HG03196 (cell line): ENCODE data around the gene ABCA1.
A peak's percentile ranks its signal among the peaks of the same experiment; 100 is the strongest.

ENCODE experiments used
- ATAC-seq: cut with Tn5 transposase; IDR thresholded peaks from one replicate; pipeline ENCODE4 v1.9.1; 2021; ENCODE audit not compliant: unreplicated experiment

Gene ABCA1

DNA sequence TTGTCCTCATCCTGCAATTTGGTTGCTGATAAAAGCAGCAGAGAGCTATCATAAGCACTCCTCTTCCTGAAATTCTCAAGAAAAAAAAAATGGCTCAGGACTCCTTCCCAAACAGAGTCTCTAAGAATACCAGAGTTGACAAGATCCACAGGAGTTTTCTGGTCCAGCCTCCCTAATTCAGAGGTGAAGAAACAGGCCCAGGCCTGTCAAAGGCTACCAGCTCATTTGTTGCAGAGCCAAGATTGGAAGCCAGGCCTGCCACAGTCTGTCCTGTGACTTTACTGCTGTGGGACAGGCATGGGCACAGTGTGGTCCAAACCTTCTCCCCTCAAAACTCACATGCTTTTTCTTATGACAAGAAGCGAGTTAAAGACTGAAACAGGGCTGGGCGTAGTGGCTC is 122.5 kb downstream of the ABCA1 start:
- no peak for ATAC-seq

DNA sequence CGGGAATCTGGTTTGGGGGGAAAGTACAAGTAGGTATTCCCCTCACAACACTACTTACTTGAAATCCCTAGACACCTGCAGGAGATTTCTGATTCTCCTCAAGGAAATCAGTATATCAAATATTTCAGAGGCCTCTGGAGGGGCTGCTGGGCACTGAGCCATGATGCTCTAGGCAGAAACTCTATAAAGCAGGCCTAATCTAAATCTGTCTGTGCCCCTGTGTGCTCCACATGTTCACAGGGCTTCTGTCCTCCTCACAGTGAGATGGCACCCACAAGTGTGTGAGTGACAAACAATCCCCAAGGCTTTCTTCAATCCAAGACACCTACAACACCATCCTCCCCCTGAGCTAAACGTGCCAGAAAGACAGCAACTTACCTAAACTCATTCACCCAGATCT is 125.0 kb downstream of the ABCA1 start:
- ATAC-seq, result no peak

DNA sequence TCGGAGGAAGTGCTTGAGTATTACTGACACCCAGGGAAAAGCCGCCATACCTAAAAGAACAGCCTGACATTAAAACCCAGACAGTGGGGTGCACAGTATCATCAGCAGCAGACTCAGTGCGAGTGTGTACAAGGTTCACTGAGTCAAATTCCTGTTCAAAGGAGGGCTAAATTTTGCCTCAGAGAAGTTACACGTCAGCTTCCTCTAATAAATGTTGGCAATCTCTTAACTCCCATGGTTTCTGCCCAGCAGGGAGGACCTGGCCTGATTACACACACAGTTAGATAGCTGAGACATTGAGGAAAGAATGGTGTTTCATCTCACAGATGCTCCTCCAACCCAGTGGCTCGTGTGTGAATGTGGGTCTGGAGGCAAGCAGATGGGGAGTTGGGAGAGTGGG is 125.8 kb downstream of the ABCA1 start:
- no peak for ATAC-seq

DNA sequence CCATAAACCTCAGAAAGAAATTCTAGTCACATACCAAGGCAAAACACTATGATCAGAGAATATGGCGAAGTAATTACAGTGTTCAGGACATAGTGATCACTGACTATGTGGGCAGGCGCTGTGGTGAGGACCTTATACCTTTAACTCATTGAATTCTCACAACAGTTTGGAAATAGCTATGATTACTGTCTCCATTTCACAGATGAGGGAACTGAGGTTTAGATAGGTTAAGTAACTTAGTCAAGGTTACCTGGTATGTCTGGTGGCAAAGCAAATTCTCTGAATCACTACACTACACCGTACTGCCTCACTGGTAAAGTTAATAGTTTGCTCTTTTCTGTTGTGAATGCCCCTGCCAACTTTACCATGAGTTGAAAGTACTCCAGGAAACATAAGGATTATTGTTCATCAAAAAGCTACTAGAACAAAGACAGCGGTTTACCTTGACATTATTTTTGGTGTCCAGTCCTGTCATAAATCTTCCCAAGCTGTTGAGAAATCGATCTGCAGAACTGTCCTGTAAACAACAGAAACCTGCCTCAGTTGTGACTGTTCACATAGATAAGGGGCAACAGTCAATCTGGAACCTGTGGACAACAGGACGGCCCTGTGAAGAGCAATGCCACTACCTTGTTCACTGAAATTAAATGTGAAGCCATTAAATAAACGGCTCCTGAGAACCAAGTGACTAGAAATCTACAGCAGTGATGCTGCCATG is 127.7 kb downstream of the ABCA1 start:
- no peak for ATAC-seq

DNA sequence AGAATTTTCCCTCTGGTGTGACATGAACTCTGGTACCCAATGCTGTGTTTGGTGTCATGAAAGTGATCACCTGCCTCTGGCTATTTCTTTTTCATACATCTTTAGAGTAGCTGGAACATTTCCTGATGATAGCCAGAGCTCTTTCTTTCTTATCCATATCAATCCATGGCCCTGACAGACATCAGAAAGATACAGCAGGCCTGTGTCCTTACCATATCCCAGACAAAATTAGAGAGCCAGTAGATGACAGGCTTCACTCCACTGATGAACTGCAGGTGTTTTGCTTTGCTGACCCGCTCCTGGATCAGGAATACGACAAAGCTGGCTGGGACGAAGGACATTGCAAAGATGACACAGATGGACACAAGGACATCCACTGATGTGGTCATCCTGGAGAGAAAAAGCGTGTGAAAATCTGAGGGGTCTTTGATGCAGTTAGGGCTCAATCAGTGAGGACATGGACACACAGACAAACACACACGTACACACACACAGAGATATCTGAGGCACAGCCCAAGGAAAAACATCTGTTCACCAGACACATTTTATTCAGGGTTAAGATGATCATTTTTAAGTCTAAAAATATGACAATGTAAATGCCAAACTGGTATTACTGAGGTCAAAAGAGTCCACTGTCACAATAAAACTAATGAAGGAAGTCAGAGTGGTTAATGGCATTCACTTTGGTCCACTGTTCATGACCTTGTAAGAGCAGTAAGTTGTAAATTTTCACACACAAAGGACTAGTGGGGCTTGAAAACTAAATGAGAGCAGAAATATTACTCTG is 129.6 kb downstream of the ABCA1 start:
- ATAC-seq, result no peak

DNA sequence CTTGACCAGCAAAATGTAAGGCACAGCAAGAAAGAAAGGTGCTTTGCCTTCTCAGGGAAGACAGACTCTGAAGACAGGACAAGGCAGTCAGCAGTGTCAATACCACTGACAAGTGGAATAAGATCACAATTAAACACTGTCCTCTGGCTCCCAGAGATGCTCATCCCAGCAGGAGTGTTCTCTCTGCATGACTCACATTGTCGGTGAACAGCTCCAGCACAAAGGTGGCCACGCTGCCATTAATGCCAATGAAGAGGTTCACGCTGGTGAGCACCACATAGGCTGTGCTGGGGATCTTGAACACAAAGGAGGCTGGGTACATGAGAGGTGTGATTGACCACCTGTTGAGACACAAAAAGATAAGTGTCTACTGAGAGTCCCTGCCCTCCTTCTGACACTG is 132.1 kb downstream of the ABCA1 start:
- ATAC-seq, result no peak

DNA sequence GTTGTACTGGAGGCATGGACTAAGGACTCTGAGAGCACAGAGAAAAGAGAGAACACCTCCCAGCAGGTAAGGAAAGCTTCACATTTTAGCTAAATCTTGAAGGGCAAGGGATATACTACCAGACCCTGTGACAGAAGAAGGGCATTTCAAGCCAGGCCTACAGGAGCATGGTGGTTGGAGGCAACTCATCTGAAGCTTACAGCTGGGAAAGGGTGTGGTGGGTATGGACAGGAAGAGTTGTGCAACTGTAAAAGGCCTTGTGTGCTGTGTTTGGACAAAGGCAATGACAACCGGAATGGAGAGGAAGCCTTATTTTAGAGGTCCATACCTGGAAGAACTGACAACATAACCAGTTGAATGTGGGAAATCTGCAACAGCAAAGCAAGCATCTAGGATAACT is 132.9 kb downstream of the ABCA1 start:
- ATAC-seq, result no peak

DNA sequence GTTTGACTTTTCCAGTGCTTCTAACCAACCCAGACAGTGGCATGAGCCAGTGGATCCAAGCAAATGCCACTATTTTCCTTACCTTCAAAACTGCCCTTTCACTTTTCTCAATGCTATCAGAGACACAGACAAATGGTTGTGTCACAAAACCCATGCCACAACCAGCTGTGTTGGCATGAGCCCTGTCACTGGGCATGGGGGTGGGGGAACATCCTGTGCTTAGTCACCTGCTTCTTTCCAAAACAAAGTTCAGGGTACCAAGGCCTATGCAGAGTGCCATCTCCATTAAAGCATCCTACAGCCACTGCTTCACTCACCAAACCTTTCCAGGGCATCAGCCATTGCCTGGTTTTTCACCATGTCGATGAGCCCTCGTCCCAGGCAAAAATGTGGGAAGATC is 133.9 kb downstream of the ABCA1 start:
- ATAC-seq, result no peak

DNA sequence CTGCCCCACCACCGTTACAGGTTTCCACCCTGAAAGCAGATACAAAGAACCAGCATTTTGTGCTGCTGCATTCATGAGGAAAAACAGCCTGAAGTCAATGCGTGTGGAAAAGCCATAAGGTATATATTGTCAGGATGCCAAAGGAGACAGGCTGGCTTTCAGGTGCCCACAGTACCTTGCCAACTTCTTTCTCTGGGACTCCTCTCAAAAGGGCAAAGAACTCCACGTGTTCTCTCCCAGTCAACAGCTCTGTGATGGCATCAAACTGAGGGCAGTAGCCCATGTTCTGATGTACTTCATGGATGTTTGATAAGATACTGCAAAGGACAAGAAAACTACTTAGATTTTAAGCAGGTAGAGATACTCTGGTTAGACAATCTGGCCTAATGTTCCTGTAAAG is 139.7 kb downstream of the ABCA1 start:
- no peak for ATAC-seq

DNA sequence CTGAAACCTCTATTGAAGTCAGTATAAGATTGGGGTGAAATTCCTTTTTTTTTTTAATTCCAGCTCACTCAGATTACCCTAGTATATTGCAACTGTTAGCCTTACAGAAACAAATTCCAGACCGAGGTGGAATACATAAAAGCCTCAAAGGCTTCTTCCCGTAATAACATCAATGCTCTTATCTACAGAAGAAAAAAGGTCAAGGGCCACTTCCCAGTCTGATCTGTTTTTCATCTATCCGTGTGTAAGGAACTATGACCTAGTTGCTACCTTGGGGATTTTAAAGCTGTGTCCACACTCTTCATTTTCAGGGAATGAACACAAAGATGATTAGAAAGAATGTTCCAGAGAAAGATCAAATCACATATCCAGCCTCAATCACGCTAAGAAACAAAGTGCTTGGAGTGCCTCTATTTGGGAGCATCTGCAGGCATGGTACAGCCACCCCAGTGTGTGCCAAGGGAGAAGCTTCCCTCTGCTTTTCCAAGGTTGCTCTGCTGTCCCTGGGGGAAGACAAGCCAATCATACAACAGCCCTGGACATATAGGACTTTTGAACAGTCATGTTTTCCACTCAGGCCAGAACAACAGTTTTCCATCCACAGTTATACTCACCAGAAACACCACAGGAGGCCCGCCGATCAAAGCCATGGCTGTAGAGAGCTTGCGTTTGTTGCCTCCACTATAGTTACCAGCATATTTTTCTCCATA is 140.5 kb downstream of the ABCA1 start:
- no peak for ATAC-seq

DNA sequence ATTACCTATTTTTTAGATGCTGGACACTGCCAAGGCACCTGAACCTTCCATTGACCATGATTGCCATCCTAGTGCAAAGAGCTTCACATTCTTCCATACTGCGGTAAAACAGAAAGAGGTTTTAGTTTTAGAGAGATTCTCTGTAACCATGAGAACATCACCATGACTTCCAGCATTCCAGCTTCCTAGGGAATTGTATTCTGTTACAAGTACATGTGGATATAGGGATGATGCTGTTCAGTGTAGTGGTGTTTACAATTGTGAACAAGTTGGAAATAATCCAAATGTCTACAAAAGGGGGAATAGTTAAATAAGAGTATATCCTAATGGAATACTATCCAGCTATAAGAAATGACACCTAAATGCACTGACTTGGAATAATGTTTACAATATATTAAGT is 141.7 kb downstream of the ABCA1 start:
- ATAC-seq, result no peak

DNA sequence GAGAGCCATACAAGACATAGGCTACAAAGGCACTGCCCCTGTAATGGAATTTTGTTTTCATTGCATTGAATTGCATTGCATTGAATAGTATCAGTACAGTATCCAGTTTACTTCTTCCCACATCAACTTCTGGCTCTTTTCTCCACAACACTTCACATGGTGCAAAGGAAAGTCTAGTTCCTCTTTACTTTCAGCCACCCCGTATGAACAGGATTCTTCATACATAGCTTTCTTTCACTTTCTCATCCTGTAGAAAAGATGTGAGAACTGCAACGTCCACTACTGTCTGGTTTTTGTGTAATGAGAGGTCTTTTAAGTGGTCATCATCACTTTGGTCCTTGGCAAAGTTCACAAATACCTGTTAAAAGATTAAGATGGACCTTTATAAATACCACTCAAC is 143.9 kb downstream of the ABCA1 start:
- ATAC-seq, result peak; percentile 64

DNA sequence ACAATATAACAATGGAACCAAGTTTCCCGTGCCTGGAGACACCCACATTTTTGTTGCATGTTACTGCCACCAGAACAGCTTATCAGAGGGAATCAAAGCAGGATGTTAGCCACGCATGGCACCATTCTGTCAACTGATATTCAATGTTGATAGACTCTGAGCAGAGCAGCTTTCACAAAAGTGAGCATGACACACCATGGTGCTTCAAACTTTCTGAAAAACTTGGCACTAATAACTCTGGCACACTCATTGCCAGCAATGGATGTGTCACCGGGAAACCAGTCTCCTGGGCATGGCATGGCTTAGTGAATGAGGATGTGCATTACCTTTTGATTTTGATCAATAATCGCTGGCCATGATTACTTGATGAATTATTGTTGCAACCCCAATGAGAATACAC is 144.4 kb downstream of the ABCA1 start:
- no peak for ATAC-seq

DNA sequence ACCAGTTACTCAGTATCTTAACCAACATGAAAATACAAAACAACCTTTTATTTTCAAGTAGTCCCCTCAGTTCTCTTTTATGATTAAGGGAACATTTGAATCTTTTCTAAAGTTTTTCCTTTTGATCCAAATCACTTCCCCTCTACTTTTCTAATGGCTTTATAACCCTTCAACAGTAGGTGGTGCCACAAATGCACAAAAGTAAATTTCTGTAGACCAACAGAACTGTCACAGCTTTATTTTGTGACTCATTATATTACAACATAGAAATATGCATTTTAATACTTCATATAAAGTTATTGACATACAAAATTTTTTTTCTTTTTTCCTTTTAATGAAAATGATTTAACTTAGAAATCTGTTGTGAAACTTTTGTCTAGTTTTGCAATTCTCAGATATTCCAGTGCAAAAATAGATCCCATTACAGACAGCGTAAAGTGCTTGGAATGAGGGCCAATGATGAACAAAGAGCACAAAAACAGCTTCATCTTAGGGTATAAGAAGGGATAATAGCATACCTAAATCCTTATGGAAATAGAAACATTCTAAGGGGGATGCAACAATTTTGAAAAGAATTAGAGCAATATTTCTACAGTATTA is 147.1 kb downstream of the ABCA1 start:
- ATAC-seq, result peak; percentile 38

DNA sequence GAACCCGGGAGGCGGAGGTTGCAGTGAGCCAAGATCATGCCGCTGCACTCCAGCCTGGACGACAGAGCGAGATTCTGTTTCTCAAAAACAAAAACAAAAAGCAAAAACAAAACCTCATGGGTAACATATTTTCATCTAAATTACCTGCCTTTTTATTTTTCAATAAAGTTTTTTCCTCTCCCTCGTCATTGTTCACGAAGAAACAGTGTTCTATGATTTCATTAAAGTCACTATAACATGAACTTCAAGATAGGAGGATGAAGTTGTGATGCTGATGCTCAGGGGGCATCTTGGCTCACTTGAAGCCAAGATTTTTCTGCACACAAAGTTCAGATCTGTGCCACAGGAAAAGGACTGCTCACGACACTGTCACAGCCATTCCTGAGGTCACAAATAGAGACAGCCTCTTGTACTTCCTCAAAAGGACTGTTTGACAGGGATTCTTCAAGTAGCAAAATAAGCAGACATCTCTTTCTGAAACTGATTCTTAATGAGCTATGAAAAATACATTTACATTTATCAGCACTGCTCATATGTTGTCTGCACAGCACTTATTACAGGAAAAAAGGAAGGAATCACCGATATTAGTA is 147.9 kb downstream of the ABCA1 start:
- ATAC-seq, result no peak

DNA sequence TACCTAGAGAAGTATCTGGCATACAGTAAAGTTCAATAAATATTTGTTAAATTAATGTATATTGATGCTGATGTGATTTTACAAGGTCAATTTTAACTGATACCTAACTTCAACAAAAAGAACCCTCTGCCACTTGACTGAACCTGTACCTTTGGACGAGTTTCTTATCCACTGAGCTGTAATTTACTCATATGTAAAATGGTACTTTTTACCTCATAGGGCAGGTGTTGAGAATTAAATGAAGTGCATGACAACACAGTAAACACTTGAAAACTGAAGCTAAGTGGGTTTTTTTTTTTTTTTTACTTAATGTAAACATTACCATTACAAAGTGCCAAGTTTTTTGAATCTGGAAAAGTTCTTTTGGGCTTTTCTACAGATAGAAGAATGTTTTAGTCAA is 148.6 kb downstream of the ABCA1 start:
- no peak for ATAC-seq

DNA sequence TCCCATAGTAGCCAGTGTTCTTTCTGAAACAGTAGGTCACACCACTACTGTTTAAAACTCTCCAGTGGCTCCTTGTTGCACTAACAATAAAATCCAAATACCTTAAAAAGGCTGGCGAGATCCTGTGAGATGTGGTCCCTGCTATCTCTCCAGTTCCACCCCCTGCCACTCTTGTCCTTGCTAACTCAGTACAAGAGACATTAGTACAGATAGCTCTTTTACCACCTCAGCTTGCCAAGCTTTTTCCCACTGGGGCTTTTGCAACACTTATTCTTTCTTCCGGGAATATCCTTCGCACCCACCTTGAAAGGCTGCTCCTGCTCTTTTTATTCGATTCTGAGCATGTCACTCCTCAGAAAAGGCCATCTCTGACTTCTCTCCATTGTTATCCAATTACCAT is 149.2 kb downstream of the ABCA1 start:
- no peak for ATAC-seq

DNA sequence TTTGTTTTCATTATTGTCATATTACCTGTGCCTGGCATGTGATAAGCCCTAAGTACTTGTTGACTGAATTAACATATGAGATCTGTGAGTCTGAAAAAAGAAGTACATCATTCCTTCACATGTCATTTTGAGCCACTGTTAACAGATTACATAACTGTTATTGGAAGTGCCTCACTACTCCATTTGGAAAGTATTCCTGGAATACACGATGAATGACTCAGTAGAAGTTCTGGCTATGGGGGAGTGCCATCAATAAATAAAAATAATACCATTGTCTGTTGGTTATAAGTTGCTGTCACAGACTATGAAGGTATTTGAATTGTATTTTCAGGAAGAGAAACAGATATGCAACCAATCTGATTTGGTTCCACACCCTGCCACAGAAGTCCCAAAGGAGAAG is 151.2 kb downstream of the ABCA1 start:
- no peak for ATAC-seq

DNA sequence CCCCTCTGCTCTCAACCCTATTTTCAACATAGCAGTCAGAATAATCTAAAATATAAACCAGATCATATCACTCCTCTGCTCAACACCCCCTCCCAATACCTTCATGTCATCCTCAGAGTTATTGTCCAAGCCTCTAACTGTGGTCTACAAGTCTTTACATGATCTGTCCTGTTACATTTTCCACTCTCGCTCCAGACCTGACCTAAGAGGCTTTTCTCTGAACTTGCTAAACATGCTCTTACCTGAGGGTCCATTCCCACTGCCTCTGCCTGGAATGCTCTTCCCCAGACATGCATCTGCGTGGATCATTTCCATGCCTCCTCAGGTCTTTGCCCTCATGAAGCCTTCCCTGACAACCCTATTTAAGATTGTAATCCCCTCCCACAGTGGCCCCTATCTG is 152.0 kb downstream of the ABCA1 start:
- ATAC-seq, result no peak

DNA sequence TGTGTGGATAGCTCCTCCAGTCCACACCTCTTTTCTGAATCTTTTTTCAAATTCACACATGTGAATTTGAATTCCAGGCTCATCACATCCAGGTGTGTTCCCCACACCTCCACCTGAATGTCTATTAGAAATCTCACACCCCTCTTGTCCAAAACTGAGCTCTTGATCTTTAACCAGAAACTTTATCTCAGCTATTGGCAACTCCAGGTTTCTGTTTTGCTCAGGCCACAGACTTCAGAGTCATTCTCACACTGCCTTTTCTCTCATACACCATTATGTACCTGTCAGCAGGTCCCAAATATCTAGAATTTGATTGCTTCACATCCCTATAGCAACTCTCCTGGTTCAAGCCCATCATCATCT is 152.4 kb downstream of the ABCA1 start:
- ATAC-seq, result peak; percentile 63

DNA sequence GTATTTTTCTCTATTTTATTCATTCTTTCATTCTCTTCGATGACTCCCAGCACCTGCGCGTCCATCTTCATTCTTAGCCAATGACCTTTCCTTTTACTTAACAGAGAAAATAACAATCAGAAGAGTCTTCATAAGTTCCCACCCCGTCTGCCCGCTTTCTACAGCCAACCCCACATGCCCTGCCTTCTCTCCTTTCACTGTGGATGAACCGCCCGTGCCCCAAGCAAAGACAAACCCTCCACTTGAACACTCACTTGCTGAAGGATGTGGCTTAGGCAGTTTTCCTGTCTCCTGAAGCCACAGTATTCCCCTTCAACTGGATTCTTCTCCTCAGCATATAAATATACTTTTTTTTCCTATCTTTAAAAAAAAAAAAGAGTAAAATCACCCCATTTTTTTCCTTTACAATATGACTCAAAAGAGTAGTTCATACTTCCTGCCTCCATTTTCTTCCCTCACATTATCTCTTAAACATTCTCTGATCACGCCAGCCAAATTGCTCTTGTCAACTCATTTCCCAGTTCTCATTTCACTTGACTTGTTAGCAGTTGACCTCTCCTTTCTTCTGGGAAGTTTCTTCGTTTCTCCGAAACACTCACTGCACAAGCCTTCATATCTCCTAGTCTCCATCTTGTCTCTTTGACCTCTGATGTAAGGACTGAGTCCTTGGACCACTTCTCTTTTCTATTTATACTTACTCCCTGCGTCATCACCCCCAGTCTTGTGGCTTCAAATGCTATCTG is 153.0 kb downstream of the ABCA1 start:
- ATAC-seq, result peak; percentile 83
